ENCODE measurements around the gene IL4I1.
"Not testable (repeated sequence)": the region's sequence is repeated elsewhere in the genome, so short reads cannot be mapped to it uniquely, and the experiment has no call there.

Gene IL4I1

DNA sequence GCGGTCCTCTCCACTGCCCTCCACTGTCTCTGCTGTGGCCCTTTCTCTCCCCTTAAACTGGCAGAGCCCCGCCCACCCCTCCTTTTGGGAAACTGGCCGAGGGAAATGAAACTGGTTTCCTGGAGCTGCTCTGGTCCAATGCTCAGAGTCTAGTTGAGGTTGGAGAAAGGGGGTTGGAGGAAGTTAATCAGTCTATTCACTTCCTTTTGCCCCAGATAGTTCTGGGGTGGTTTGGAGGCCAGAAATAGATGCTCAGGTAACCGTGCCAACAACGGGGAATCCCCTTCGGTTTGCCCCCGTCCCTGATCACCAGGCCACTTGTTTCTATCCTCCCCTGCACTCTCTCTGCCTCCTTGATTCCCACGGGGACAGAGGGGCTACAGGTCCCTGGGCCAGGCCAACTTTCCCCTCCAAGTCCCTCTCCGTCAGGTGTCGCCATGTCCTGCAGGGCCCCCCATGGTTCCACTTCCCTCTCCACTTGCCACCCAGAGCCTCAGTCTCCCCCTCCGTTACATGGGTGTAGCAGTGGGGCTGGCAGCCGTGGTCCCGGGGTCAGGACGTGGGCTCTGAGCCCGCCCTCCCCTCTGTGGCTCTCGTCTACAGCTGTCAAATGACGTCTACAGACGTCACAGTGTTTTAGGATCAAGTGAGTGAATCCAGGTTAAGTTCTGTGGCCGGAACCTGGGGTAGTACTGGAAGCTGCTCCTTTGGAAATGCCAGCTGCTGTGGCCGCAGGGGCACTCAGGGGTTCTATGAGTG is at the start of gene IL4I1:
TSS of gene IL4I1 (minus strand) at position 25 of the 759 bp plus-strand sequence. CDS start 727 bp downstream, outside the sequence.
- DNase-seq, result peak; percentile 37 to 69

- no peak for DNase-seq
Measured at GRCh38 chr19:49946415-49946814, 49.7 kb upstream of the IL4I1 start.

GRCh38 chr19:49944567-49944966 is 47.9 kb upstream of the IL4I1 start:
- DNase-seq, result not testable (repeated sequence)

GRCh38 chr19:49940482-49940791 is 43.8 kb upstream of the IL4I1 start:
- no peak for DNase-seq

DNA sequence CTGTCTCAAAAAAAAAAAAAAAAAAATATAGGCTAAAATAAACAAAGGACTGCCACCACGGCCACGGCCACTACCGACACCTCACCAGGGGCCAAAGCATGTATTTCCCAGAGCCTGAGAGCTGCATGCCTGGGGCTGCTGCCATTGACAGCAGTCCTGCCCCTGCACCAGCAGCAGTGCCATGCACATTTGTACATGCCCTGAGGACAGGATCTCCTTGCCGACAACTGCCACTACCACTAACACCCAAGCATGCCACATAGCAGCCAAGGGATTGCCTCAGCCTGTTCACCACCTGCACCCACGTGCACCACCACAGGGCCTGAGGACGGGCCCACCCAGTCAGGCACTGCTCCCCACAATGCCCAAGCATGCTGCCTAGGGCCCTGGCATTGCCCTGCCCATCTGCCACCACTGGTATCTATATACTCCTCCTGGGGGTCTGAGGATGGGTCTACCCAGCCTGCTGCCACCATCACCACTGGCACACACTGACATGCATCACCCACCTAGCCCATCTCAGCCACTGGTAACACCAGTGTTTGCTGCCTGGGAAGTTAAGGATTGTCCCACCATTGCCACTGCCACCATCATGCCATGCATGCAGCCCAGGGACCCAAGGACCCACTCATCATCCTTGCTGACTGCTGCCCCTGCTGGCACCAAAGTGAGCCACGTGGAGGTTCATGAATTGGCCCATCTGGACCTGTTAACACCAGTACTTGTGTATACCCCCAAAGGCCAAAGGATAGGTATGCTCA is 43.2 kb upstream of the IL4I1 start:
- no peak for DNase-seq

DNA sequence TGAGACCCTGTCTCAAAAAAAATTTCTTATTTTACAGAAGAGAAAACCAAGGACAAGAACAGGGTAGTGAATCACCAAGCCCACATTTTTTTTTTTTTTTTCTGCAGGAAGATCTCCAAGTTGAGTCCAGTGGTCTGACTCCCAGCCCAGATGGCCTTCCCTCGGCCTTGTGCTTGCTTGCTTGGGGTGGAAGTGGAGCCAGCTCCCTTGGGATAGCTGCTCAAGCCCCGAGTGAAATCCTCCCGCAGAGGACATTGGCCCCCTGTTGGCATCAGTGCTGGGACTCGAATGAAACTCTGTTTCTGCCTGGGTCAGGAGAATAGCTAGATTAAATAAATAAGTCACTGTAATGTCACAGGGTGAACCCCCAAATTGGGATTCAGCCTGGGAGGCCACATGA is 42.0 kb upstream of the IL4I1 start:
- DNase-seq, result no peak

- peak; percentile 60 to 80 for DNase-seq
Measured at GRCh38 chr19:49937750-49938381, 41.2 kb upstream of the IL4I1 start.

- DNase-seq, result no peak
Measured at GRCh38 chr19:49936549-49936948, 39.9 kb upstream of the IL4I1 start.

- DNase-seq, result no peak
Measured at GRCh38 chr19:49933643-49934042, 37.0 kb upstream of the IL4I1 start.

- DNase-seq, result no peak
Measured at GRCh38 chr19:49932731-49933131, 36.0 kb upstream of the IL4I1 start.

- DNase-seq, result no peak
Measured at GRCh38 chr19:49932041-49932451, 35.4 kb upstream of the IL4I1 start.

- DNase-seq, result no peak
Measured at GRCh38 chr19:49931293-49932040, 34.8 kb upstream of the IL4I1 start.

DNA sequence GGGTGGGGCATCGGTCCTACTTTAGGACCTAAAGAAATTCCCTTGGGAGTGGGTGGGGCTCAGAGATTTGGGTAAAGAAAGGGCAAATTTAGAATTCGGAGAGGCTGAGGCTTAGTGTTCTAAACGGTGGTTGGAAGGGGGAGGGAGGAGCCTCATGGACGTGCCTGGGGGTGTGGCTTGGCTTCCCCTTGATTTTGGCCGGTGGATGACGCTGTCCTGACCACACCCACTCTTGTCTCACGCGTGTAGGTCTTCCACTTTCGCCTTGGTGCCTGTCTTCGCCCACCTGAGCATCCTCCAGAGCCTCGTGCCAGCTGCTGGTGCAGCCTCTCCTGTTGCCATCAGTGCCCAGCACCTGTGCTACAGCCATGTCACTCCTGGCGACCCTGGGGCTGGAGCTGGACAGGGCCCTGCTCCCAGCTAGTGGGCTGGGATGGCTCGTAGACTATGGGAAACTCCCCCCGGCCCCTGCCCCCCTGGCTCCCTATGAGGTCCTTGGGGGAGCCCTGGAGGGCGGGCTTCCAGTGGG is 33.9 kb upstream of the IL4I1 start:
- no peak for DNase-seq

GRCh38 chr19:49929611-49930482 is 33.2 kb upstream of the IL4I1 start:
- peak; percentile 82 to 95 for DNase-seq

DNA sequence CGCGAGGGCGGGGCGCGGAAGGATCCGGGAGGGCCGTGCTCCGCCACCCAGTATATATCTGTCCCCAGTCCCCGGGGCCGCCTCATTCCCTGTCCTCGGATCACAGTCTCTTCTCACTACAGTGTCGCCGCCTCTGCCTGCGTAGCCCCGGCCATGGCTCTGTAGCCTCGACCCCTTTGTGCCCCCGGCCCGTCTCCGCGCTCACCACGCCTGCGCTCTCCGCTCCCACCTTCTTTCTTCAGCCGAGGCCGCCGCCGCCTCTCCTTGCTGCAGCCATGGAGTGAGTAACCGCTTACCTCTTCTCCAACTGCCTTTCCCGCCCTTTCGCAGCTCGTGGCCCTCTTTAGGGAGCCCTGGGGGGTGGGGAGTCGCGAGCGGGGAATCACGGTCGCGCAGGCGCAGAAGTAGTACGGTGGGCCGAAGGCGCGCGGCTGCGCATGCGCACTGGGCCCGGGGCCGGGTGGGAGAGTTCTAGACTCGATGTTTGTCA is 32.5 kb upstream of the IL4I1 start, which contains the start of the genes ATF5 and NUP62:
TSS of gene ATF5 (plus strand) at position 85 of the 490 bp plus-strand sequence. CDS start 1,646 bp downstream, outside the sequence.
TSS of gene NUP62 (minus strand) at position 384 of the 490 bp plus-strand sequence. CDS start 19,697 bp downstream, outside the sequence.
- peak; percentile 89 to 96 for DNase-seq

DNA sequence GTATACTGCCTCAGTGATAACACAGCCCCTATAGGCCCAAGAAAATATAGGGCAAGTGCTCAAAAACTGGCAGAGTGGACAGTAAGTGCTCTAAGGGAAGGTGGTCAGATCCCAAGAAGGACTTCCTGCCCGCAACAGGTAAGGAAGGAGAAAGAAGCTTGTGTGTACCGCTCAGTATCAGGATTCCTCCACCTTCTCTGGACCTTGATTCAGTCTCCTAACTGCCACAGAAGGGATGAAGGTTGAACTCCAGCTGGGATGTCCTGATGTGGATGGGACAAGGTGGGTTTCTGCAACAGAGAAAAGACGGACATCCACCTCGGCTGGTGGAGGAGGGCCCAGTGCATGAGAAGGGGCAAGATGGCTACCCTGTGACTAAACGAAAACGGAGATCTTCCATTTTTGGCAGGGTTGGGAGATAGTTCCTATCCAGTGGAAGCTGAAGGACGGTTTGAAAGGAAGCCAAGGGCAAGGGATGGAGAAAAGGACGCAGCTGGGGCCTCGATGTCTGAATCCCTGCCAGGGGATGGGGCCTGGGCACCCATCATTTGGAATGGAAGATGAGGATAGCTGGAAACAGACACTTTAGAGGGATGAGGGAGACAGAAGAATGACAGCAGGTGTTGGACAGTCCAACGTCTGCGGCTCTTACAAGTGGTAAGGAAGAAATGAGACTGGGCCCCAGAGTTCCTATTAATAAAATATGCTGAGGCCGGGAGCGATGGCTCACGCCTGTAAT is 31.0 kb upstream of the IL4I1 start:
- no peak for DNase-seq

DNA sequence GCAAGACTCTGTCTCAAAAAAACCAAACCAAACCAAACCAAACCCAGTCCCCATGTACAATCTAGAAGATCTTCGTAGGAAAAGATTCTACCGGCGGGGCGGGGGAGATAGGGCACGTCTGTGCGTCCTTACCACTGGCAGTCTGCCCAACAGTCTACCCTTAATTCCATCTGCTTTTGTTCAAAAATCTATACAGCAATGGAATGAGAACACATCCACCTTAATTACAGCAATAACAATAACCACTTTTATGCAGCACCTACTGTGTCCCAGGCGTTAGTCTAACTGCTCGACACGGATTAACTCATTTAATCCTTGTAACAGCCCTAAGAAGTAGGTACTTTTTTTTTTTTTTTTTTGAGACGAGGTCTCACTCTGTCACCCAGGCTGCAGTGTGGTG is 29.8 kb upstream of the IL4I1 start:
- DNase-seq, result no peak

DNA sequence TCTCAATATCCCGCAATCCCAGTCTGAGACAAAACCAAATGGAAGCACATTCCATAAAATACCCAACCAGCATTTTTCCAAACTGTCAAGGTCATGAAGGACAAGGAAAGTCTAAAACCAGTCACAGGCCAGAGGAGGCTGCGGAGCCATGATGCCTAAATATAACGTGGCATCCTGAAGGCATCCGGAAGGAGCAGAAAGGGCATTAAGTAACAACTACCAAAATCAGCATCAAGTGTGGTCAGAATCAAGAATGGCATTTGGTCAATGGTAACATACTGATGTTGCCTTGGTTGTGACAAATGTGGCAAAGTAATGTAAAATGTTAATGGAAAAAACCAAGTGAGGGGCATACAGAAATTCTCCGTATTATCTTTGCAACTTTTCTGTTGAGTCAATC is 28.8 kb upstream of the IL4I1 start:
- DNase-seq, result no peak

- not testable (repeated sequence) for DNase-seq
Measured at GRCh38 chr19:49924881-49925210, 28.2 kb upstream of the IL4I1 start.

DNA sequence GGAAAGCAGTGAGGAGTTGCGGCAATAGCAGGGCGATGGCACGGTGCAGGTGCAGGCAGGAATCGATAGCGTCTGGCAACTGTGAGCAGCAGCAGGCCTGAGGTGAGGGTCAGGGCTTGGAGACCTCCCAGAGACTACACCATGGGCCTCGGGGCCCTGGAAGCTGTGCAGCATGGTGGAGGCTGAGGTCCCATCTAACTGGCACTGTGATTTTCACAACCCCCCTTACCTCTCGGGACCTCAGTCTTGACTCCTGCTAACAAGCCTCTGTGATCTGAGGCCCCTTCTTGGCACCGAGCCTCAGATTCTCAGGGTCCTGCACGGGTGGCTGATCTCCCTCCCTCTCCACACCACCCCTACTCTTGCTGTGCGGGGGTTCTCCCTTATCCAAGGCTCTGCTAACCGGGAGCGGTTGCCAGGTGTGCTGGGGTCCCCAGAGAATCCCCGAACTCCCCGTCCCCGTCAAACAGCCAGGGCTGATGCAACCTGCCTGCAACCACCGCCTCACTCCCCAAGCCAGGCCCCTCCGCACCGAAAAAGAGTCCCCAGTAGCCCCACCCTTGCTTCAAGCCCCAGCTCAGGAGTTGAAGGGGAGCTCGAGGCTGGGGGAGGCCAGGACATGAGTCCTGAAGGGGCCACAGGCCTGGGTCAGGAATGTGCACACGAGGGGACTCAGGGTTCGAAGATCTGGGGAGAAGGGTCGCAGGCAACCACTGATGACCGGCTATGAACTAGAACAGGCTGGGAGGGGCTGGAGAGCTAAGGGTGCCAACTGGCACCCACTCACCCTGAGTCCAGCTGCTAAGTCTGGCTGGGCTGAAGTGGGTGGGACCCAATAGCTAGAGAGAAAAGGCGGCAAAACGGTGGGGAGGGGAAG is 27.6 kb upstream of the IL4I1 start:
- no peak for DNase-seq

Data from stimulated activated CD4-positive, alpha-beta T cell treated with anti-CD3 and anti-CD28 coated beads, Interleukin-4, amount 100 ng/mL, for 4 hours (primary cell).